GM23248 (cell line): ENCODE measurements around the gene LRRC7. TPM values are rescaled to one million over a fixed set of nuclear protein-coding genes. Genes with fewer than 3 reads are reported as not detected.

Source experiments
- DNase-seq: peaks from one replicate; pipeline ENCODE4 v3.0.0-alpha.2; 2015
- H2AFZ ChIP-seq: fragments of 200-600 bp; sonication (generic); 2 replicates; pipeline ENCODE4 v1.6.1; 2016; ENCODE audit warnings: antibody characterized with exemption
- H3F3A ChIP-seq: fragments of 200-600 bp; sonication (generic); 2 replicates; pipeline ENCODE4 v1.6.1; 2016; ENCODE audit warnings: mild to moderate bottlenecking, antibody characterized with exemption, mixed run types; ENCODE audit not compliant: insufficient read depth
- H3K27ac ChIP-seq: fragments of 200-600 bp; sonication (generic); 2 replicates; pipeline ENCODE4 v1.5.1; 2016; ENCODE audit warnings: mild to moderate bottlenecking
- H3K27me3 ChIP-seq: fragments of 200-600 bp; sonication (generic); replicated peaks from 2 replicates; pipeline ENCODE4 v1.6.1; 2016; ENCODE audit warnings: mild to moderate bottlenecking; ENCODE audit not compliant: insufficient read depth
- H3K36me3 ChIP-seq: fragments of 200-600 bp; sonication (generic); 2 replicates; pipeline ENCODE4 v1.6.1; 2016; ENCODE audit warnings: low read depth, mild to moderate bottlenecking
- H3K4me1 ChIP-seq: fragments of 200-600 bp; sonication (generic); 2 replicates; pipeline ENCODE4 v1.6.1; 2016; ENCODE audit warnings: mild to moderate bottlenecking; ENCODE audit not compliant: insufficient read depth
- H3K4me2 ChIP-seq: fragments of 200-600 bp; sonication (generic); one replicate; pipeline ENCODE4 v1.6.1; 2016; ENCODE audit warnings: mild to moderate bottlenecking; ENCODE audit not compliant: unreplicated experiment
- H3K4me3 ChIP-seq: fragments of 200-600 bp; sonication (generic); 2 replicates; pipeline ENCODE4 v1.5.1; 2016; ENCODE audit warnings: mild to moderate bottlenecking
- H3K79me2 ChIP-seq: fragments of 200-600 bp; sonication (generic); 2 replicates; pipeline ENCODE4 v1.6.1; 2016; ENCODE audit warnings: mild to moderate bottlenecking; ENCODE audit not compliant: insufficient read depth
- H3K9ac ChIP-seq: fragments of 200-600 bp; sonication (generic); 2 replicates; pipeline ENCODE4 v1.6.1; 2016; ENCODE audit warnings: mild to moderate bottlenecking
- H3K9me2 ChIP-seq: fragments of 200-600 bp; sonication (generic); 2 replicates; pipeline ENCODE4 v1.6.1; 2016; ENCODE audit warnings: mixed run types, mild to moderate bottlenecking, moderate library complexity; ENCODE audit not compliant: insufficient read depth
- H3K9me3 ChIP-seq: fragments of 200-600 bp; sonication (generic); one replicate; pipeline ENCODE4 v1.6.1; 2017; ENCODE audit warnings: low read depth
- H4K20me1 ChIP-seq: fragments of 200-600 bp; sonication (generic); 2 replicates; pipeline ENCODE4 v1.6.0; 2016; ENCODE audit not compliant: insufficient read depth
- EZH2 ChIP-seq: fragments of 200-600 bp; sonication (generic); IDR thresholded peaks from 2 replicates; pipeline ENCODE4 v1.6.1; 2018; ENCODE audit warnings: antibody characterized with exemption, mild to moderate bottlenecking; ENCODE audit not compliant: insufficient read depth, poor library complexity, severe bottlenecking
- EZH2phosphoT487 ChIP-seq: fragments of 200-600 bp; sonication (generic); IDR thresholded peaks from 2 replicates; pipeline ENCODE4 v1.6.1; 2018; ENCODE audit warnings: antibody characterized with exemption, moderate library complexity, mild to moderate bottlenecking, low read depth; ENCODE audit not compliant: insufficient read depth
- WGBS, 2 experiments: methylation state at CpG; one replicate each; pipeline ENCODE4 v1.1.6; 2015 to 2017; ENCODE audit warnings: low lambda C conversion rate in 2 of 2, low coverage in 1 of 2; ENCODE audit errors: missing lambda C conversion rate in 2 of 2; 5-methylcytosine and 5-hydroxymethylcytosine counted together
- in situ Hi-C: fragments of 300-500 bp; cut with MboI; formaldehyde crosslinking; loops from 2 replicates; pipeline ENCODE4 v1.15.0; 2020
- polyA plus RNA-seq: library from polyadenylated mRNA; unstranded; fragments of >200 nt; fragmentation: Nextera tagmentation; extraction: Ambion mirVana; gene quantifications from 2 replicates; pipeline ENCODE4 v1.2.1, GENCODE V29; 2016
- total RNA-seq: library from RNA; depleted of rRNA; stranded (reverse); fragments of >200 nt; shearing (Covaris generic); gene quantifications from 2 replicates; pipeline ENCODE4 v1.2.3, GENCODE V29; 2014

Gene LRRC7
- total and polyA plus RNA-seq, 2 experiments from 2014 or later, result 0.29 TPM; not detected in 1

- TF ChIP-seq EZH2, result no peak
- TF ChIP-seq EZH2phosphoT487, result no peak
Observed at GRCh38 chr1:69534829-69535228, 32.9 kb upstream of the LRRC7 start.

GRCh38 chr1:69535490-69535889 is 32.2 kb upstream of the LRRC7 start:
- Histone ChIP-seq H3K27me3 (peaks cover 4% of the 10 kb centered on the region; the same call in 1 of the 2 replicates), H3K4me3 (no peak overlapping the region), H3K9me3 (no peaks in the 10 kb centered on the region), H3K79me2 (no peaks in the 10 kb centered on the region), H3F3A (no peaks in the 10 kb centered on the region), H4K20me1 (no peaks in the 10 kb centered on the region), H3K4me2 (no peak overlapping the region), H3K36me3 (no peaks in the 10 kb centered on the region), H3K4me1 (no peaks in the 10 kb centered on the region), H3K9ac (no peak overlapping the region), H2AFZ (no peak overlapping the region), H3K27ac (no peak overlapping the region), H3K9me2 (no peaks in the 10 kb centered on the region)
- TF ChIP-seq EZH2, result no peak
- no peak for TF ChIP-seq EZH2phosphoT487
- 15 to 24% methylated on average over 3 of the region's 3 CpGs for WGBS, 2 experiments
- no peak for DNase-seq
- in situ Hi-C loops, result no loop called here

More at GRCh38 chr1:69534829-69535228, 32.9 kb upstream of the LRRC7 start:
- Histone ChIP-seq H3K4me1 (no peaks in the 10 kb centered on the region), H3K36me3 (no peaks in the 10 kb centered on the region), H3K4me2 (no peak overlapping the region), H3K27me3 (no peaks in the 10 kb centered on the region; the same call in 1 of the 2 replicates), H3K4me3 (no peak overlapping the region), H3K9ac (no peak overlapping the region), H4K20me1 (no peaks in the 10 kb centered on the region), H3K27ac (no peak overlapping the region), H3K79me2 (no peaks in the 10 kb centered on the region), H3K9me3 (no peaks in the 10 kb centered on the region), H3F3A (no peaks in the 10 kb centered on the region), H3K9me2 (no peaks in the 10 kb centered on the region), H2AFZ (no peak overlapping the region)
- no peak for DNase-seq
- WGBS, 2 experiments, result 26 to 31% methylated on average over 1 of the region's 1 CpG
- in situ Hi-C loops, result no loop called here

GRCh38 chr1:69540052-69540451 is 27.7 kb upstream of the LRRC7 start:
- Histone ChIP-seq H4K20me1 (no peaks in the 10 kb centered on the region), H3K9me3 (no peaks in the 10 kb centered on the region), H3F3A (no peaks in the 10 kb centered on the region), H3K79me2 (no peaks in the 10 kb centered on the region), H3K9ac (no peak overlapping the region), H2AFZ (no peak overlapping the region), H3K36me3 (no peaks in the 10 kb centered on the region), H3K27ac (no peak overlapping the region), H3K4me2 (no peak overlapping the region), H3K4me1 (no peaks in the 10 kb centered on the region), H3K4me3 (no peak overlapping the region), H3K27me3 (peaks cover 7% of the 10 kb centered on the region; the same call in 1 of the 2 replicates), H3K9me2 (no peaks in the 10 kb centered on the region)
- no peak for DNase-seq
- in situ Hi-C loops, result no loop called here
- 18 to 29% methylated on average over 6 of the region's 6 CpGs for WGBS, 2 experiments
- no peak for TF ChIP-seq EZH2
- TF ChIP-seq EZH2phosphoT487, result no peak

DNA sequence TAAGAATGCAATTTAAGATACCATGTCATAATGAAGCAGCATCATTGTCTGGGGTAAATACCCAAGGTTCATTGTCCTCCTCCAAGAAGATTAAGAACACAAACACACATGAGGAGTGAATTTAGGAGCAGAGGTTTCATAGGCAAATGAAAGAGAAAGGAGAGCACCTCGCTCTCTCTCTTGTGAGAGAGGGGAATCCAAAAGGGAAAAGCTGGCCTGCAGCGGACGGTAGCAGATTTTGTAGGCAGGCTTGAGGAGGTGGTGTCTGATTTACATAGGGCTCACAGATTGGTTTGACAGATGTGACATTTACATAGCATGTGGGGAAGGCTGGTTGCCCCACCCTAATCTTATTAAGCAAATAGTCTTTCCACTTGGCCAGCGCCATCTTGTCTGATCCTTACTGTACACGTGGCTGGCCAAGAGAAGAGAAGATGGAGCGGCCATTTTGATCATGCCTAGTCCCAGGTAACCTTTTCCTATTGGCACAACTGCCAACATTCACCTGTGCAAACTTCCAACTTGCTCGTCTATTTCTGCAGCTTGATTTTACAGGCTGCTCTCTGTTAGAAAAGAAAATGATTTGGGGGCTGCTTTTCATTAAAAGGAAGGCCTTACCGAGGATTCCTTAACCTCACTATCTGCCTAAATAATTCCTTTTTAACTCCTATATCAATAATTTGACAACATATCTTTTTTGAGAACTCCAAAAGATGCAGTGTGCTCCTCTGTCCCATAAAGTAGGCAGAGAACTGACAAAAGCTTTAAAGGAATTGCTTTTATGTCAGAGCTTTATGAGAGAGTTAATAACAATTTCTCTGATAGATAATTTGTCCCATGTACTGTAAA is 16.0 kb upstream of the LRRC7 start:
- H2AFZ ChIP-seq, result no peak overlapping the region
- no peaks in the 10 kb centered on the region for H3K9me2 ChIP-seq
- H3K36me3 ChIP-seq, result no peaks in the 10 kb centered on the region
- in situ Hi-C loops, result no loop called here
- TF ChIP-seq EZH2, result no peak
- TF ChIP-seq EZH2phosphoT487, result no peak
- no peak overlapping the region for H3K9ac ChIP-seq
- no peaks in the 10 kb centered on the region for H3K9me3 ChIP-seq
- H4K20me1 ChIP-seq, result no peaks in the 10 kb centered on the region
- H3K79me2 ChIP-seq, result no peaks in the 10 kb centered on the region
- 56 to 60% methylated on average over 8 of the region's 8 CpGs for WGBS, 2 experiments
- peaks cover 12% of the 10 kb centered on the region; the same call in 1 of the 2 replicates for H3K27me3 ChIP-seq
- H3F3A ChIP-seq, result no peaks in the 10 kb centered on the region
- no peaks in the 10 kb centered on the region for H3K4me1 ChIP-seq
- H3K4me2 ChIP-seq, result no peak overlapping the region
- no peak overlapping the region for H3K27ac ChIP-seq
- DNase-seq, result no peak
- H3K4me3 ChIP-seq, result no peak overlapping the region
